GM12864 (cell line): ENCODE results near the gene TRIM31.
"Not testable (repeated sequence)": the region's sequence is repeated elsewhere in the genome, so short reads cannot be mapped to it uniquely, and the experiment has no call there.

Experiments
- DNase-seq: peaks from one replicate; pipeline ENCODE4 v3.0.0-alpha.2; 2011; ENCODE audit warnings: low read depth
- H3K4me3 ChIP-seq: 2 replicates; pipeline ENCODE4 v1.5.1; 2011; ENCODE audit warnings: mild to moderate bottlenecking, low read depth, low read length, control low read depth
- CTCF ChIP-seq: IDR thresholded peaks from 2 replicates; pipeline ENCODE4 v1.5.1; 2011; ENCODE audit warnings: low read depth, mild to moderate bottlenecking, moderate library complexity, low read length, control low read depth, inconsistent platforms; ENCODE audit errors: missing control alignments

Gene TRIM31

GRCh38 chr6:30129265-30130178 is 16.6 kb upstream of the TRIM31 start:
- no peak for DNase-seq
- H3K4me3 ChIP-seq: no peak overlapping the region
- TF ChIP-seq CTCF: no peak

- DNase-seq: no peak
- no peak for TF ChIP-seq CTCF
- H3K4me3 ChIP-seq: no peak overlapping the region
Measured at GRCh38 chr6:30127238-30128093, 14.6 kb upstream of the TRIM31 start.

GRCh38 chr6:30122515-30122914 is 9.6 kb upstream of the TRIM31 start:
- TF ChIP-seq CTCF: no peak

GRCh38 chr6:30121446-30122366 is 8.8 kb upstream of the TRIM31 start:
- DNase-seq: no peak
- no peak overlapping the region for H3K4me3 ChIP-seq
- TF ChIP-seq CTCF: no peak

More at GRCh38 chr6:30122515-30122914, 9.6 kb upstream of the TRIM31 start:
- no peak for DNase-seq
- H3K4me3 ChIP-seq: no peak overlapping the region

GRCh38 chr6:30118691-30119090 is 5.8 kb upstream of the TRIM31 start:
- not testable (repeated sequence) for DNase-seq, H3K4me3 ChIP-seq

GRCh38 chr6:30116724-30117123 is 3.8 kb upstream of the TRIM31 start:
- no peak overlapping the region for H3K4me3 ChIP-seq
- DNase-seq: no peak
- TF ChIP-seq CTCF: peak; percentile 16

- DNase-seq: no peak
- no peak for TF ChIP-seq CTCF
- H3K4me3 ChIP-seq: no peak overlapping the region
Measured at GRCh38 chr6:30113841-30114240, 951 bp upstream of the TRIM31 start.
